Measurements from ENCODE around the gene HPCAL4. TPM values are rescaled to one million over a fixed set of nuclear protein-coding genes. Genes with fewer than 3 reads are reported as not detected.

The HPCAL4 gene
- total RNA-seq, 1 experiment from 2014 or later: 0.50 TPM

DNA sequence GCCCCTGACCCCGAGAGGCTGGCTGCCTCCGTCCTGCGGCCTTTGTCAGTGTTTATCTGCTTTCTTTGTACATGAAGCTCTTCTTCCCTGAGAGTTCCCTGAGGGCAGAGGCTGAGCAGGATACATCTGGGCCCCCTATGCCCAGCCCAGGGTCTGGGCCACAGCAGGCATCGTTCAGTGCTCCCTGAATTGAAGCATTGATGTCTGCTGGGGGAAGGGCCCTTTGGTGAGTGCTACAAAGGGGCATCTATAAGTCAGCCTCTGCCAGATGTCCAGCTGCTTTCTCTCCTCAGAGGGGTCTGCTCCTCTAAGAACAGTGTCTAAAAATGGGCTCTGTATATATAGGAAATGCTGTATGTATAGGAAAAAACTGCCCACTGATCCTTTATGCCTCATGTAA is 53.9 kb downstream of the HPCAL4 start (continued):
- TF ChIP-seq, protein P1, sequence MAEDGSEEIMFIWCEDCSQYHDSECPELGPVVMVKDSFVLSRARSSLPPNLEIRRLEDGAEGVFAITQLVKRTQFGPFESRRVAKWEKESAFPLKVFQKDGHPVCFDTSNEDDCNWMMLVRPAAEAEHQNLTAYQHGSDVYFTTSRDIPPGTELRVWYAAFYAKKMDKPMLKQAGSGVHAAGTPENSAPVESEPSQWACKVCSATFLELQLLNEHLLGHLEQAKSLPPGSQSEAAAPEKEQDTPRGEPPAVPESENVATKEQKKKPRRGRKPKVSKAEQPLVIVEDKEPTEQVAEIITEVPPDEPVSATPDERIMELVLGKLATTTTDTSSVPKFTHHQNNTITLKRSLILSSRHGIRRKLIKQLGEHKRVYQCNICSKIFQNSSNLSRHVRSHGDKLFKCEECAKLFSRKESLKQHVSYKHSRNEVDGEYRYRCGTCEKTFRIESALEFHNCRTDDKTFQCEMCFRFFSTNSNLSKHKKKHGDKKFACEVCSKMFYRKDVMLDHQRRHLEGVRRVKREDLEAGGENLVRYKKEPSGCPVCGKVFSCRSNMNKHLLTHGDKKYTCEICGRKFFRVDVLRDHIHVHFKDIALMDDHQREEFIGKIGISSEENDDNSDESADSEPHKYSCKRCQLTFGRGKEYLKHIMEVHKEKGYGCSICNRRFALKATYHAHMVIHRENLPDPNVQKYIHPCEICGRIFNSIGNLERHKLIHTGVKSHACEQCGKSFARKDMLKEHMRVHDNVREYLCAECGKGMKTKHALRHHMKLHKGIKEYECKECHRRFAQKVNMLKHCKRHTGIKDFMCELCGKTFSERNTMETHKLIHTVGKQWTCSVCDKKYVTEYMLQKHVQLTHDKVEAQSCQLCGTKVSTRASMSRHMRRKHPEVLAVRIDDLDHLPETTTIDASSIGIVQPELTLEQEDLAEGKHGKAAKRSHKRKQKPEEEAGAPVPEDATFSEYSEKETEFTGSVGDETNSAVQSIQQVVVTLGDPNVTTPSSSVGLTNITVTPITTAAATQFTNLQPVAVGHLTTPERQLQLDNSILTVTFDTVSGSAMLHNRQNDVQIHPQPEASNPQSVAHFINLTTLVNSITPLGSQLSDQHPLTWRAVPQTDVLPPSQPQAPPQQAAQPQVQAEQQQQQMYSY (CRISPR knock-in tag; IDR thresholded peaks at IDR 0.05): no peak
- TF ChIP-seq MYBL2 (CRISPR knock-in tag; IDR thresholded peaks at IDR 0.05) (no peak), ZNF138 (CRISPR knock-in tag; conservative IDR thresholded peaks at IDR 0.05) (no peak), NFYB (CRISPR knock-in tag; conservative IDR thresholded peaks at IDR 0.05; ENCODE audit: low read depth) (no peak), ESRRA (CRISPR knock-in tag; IDR thresholded peaks at IDR 0.05; ENCODE audit: borderline replicate concordance) (no peak), MXD4 (CRISPR knock-in tag; IDR thresholded peaks at IDR 0.05; ENCODE audit: borderline replicate concordance) (no peak), EMX1 (CRISPR knock-in tag; IDR thresholded peaks at IDR 0.05) (no peak)
- TF ChIP-seq, protein P2, sequence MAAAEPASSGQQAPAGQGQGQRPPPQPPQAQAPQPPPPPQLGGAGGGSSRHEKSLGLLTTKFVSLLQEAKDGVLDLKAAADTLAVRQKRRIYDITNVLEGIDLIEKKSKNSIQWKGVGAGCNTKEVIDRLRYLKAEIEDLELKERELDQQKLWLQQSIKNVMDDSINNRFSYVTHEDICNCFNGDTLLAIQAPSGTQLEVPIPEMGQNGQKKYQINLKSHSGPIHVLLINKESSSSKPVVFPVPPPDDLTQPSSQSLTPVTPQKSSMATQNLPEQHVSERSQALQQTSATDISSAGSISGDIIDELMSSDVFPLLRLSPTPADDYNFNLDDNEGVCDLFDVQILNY (CRISPR knock-in tag; IDR thresholded peaks at IDR 0.05): no peak
- TF ChIP-seq, protein P3, sequence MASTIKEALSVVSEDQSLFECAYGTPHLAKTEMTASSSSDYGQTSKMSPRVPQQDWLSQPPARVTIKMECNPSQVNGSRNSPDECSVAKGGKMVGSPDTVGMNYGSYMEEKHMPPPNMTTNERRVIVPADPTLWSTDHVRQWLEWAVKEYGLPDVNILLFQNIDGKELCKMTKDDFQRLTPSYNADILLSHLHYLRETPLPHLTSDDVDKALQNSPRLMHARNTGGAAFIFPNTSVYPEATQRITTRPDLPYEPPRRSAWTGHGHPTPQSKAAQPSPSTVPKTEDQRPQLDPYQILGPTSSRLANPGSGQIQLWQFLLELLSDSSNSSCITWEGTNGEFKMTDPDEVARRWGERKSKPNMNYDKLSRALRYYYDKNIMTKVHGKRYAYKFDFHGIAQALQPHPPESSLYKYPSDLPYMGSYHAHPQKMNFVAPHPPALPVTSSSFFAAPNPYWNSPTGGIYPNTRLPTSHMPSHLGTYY (CRISPR knock-in tag; IDR thresholded peaks at IDR 0.05): no peak
- TF ChIP-seq, protein P4, sequence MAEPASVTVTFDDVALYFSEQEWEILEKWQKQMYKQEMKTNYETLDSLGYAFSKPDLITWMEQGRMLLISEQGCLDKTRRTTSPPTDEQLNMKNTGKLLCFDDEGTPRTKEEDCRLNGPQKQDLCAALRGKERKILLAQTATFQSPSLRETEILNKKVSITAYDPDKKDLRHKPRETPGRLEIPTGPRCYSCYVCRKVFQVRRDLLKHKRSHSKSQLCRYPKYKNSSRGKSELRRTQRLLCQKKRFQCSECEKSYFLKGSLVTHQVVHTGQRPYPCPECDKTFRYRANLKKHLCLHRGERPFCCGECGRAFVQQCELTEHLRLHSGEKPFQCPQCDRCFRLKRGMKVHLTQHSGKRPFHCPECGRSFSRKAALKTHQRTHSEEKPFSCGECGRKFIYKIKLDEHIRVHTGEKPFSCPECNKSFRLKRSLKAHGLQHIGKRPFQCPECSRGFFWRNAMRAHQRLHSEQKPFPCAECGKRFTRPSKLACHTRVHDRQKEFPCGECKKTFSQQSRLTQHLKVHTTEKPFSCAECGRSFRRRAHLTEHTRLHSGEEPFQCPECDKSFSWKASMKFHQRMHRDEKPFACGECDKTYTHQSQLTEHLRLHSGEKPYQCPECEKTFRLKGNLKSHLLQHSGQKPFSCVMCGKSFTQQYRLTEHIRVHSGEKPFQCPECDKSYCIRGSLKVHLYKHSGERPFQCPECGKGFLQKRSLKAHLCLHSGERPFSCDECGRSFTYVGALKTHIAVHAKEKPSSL (CRISPR knock-in tag; conservative IDR thresholded peaks at IDR 0.05): no peak

DNA sequence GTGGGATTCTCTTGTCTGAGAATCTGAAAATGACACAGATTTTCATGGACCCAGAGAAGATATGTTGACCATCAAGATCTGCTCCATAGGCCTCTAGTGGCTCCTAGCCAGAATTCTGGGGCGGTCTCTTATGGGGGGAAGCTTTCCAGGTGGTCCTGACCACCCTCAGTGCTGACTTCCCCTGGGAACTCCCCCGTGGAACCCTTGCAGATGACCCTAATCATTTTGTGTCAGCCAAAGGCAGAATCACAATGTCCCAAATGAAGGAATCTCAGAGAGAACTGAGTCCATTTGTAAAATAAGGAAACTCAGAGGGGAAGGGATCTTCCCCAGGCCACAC is 55.4 kb downstream of the HPCAL4 start:
- H3K9me3 Mint-ChIP-seq: no peaks in the 10 kb centered on the region
- no peak for ATAC-seq
- no peak for DNase-seq (ENCODE audit: low spot score)
- H3K27ac Mint-ChIP-seq: no peak overlapping the region
- peaks cover 94% of the 10 kb centered on the region for H3K27me3 Mint-ChIP-seq (ENCODE audit: low read depth)
- peaks cover 21% of the 10 kb centered on the region for H3K4me1 Mint-ChIP-seq
- TF ChIP-seq ZNF671 (CRISPR knock-in tag; IDR thresholded peaks at IDR 0.05) (no peak), RORB (CRISPR knock-in tag; IDR thresholded peaks at IDR 0.05) (no peak), RELA (CRISPR knock-in tag; IDR thresholded peaks at IDR 0.05; ENCODE audit: borderline replicate concordance) (no peak), NFYB (CRISPR knock-in tag; conservative IDR thresholded peaks at IDR 0.05; ENCODE audit: low read depth) (no peak), TEAD4 (CRISPR knock-in tag; IDR thresholded peaks at IDR 0.05) (no peak), ETV6 (CRISPR knock-in tag; IDR thresholded peaks at IDR 0.05) (no peak), ZNF396 (CRISPR knock-in tag; IDR thresholded peaks at IDR 0.05; ENCODE audit: borderline replicate concordance) (no peak)
- TF ChIP-seq, protein P3 (CRISPR knock-in tag; IDR thresholded peaks at IDR 0.05): no peak
- POLR2A ChIA-PET: no interaction called here
- no peaks in the 10 kb centered on the region for H3K36me3 Mint-ChIP-seq
- H3K4me3 Mint-ChIP-seq: no peak overlapping the region
- CTCF ChIA-PET: interaction anchor here (0.7 to 7.3 kb wide), 6 partner anchors 18 to 84 kb away, joined by 3 to 44 read pairs (median 5); partner anchors contain the start of gene HPCAL4
